ENCODE measurements around the gene GRID1.

Gene GRID1

DNA sequence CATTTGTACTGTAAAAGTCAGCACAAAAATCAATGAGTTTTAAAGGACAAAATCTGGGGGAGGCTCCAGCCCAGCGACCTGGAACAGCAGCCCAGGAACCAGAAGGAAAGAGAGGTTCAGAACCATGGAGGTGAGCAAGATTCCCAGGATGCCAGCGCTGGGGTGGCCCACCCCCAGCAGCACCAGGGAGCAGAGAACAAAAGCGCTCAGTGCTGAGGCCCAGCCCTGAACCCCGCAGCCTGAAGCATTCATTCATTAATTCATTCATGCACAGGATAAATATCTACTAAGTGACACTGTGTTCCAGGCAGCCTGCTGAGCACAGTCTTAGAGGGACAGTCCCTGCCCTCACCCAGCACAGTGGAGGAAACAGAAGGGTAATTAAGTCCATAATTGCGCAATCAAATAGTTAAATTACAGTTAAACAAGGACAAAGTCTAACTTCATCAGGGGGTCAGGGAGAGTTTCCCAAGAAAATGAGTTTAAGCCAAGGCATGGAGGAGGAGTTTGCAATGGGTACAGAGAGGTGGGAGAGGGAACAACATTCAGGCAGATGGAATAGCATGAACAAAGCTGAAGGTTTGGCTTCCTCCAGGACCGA lies 202.3 kb downstream of the GRID1 start:
- no peak for DNase-seq

DNA sequence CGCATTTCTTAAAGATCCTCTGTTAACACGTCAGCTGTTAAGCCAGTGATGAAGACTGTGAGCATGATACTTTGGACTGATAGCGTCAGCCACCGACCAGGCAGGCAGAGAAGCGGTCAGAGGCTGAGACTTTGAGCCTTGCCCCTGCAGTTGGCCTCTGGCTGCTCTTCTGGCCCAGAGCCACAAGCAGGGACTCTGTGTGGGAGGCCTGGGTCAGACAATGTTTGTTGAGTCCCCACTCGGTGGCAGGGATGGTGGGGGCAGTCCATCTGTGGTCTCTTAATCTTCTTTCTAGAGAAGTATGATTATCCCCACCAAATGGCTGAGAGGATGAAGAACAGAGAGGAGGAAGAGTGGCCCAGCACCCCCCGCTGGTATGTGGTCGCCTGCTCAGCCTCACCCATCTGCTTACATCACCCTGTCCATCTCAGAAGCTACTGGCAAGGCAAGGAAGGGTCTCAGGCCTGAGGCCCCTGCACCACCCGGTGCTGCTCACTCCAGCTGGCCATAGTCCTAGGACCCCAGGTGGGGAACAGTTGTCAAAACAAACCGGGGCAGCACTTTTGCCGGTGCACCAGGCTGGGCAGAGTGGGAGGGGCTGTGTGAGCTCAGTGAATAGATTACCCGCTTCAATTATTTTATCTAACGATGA lies 202.9 kb downstream of the GRID1 start:
- DNase-seq: no peak

DNA sequence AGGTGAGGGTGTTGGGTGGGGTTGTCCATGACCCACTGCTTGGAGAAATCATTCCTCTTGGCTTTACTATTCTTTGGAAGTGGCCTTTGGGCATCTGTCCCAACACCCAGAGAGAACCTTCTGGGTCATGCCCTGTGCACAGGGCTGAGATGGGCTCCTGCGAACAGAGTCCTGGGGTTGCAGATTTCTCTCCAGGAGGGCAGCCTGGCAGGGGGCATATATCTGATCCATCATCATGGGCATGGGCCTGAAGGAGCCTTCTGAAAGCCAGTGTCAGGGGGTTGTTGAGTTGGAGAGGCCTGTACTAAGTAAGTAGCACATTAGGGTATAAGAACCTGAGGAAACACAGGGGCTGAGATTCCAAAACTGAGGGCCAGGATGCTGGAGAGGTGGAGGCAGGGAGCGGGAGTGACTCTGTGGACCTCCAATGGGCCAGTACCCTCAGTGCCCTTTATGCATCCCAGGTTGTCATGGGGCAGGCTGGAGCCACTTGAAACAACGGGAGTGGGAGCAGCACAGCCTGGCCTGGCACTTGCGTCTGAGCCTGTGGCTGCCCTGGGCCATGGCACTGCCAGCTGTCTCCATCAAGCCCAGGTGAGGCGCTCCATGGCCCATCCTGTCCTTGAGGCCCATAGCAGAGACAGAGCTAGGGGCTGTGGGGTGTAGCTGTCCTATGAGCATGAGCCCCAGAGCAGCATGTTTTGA lies 203.7 kb downstream of the GRID1 start:
- DNase-seq: no peak

DNA sequence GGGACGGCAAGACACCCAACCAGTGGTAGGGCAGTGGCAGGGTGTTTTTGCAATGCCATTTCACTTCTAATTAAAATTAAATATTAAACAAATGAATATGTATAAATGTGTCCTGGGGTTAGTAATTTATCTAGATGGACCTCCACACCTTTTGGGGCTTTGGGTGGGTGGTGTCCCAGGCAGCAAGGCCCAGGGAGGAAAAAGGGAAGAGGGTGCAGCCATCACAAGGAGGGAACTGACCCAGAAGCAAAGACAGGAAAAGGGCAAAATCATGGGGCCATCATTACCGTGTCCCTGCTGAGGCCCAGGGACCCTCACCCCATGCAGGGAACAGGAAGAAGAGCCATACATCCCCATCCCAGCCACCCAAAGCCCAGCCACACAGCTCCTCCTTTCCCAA lies 204.6 kb downstream of the GRID1 start:
- DNase-seq: no peak

DNA sequence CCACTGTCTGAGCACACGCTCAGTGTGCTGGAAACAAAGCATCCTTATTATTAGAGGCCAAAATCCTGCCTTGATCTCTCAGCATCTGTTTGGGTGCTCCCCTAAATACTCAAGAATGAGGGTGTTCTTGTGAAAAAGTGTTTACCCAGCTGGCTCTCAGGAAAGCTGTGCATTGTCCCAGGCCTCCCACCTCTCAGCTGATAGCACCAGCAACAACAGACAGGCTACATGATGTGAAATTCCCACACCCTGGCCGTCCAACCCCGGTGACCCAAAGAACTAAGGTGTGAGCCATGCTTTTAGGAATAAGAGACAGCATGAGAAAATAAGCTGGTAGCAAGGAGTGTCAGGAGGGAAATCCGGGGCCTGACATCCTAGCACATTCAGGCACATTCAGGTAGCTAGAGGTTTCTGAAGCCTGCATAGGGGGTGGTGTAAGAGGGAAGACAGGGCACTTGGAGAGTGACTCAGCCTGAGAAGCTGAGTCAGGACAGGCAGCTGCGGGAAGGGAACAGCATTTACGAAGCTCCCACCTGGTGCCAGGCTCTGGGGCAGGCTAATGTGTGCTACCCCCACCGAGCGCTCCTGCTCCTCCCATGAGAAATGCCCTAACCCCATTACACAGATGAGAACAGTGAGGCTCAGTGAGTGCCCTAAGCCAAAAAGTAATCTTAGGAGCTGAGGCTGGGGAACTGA lies 205.6 kb downstream of the GRID1 start:
- no peak for DNase-seq

DNA sequence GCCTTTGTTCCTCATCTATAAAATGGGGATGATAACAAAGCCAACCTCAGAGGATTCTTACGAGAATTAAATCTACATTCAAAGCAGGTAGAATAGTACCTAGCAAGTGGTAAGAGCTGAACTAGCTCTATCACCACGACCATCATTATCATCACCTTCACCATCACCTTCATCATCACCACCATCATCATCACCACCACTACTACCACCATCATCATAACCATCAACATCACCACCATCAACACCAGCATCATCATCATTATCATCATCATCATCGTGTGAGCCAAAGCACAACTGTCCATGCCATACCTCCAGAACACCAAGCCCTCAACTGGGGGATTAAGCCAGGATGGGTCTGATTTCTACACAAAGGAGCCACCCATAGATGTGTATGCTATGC lies 206.8 kb downstream of the GRID1 start:
- DNase-seq: no peak

DNA sequence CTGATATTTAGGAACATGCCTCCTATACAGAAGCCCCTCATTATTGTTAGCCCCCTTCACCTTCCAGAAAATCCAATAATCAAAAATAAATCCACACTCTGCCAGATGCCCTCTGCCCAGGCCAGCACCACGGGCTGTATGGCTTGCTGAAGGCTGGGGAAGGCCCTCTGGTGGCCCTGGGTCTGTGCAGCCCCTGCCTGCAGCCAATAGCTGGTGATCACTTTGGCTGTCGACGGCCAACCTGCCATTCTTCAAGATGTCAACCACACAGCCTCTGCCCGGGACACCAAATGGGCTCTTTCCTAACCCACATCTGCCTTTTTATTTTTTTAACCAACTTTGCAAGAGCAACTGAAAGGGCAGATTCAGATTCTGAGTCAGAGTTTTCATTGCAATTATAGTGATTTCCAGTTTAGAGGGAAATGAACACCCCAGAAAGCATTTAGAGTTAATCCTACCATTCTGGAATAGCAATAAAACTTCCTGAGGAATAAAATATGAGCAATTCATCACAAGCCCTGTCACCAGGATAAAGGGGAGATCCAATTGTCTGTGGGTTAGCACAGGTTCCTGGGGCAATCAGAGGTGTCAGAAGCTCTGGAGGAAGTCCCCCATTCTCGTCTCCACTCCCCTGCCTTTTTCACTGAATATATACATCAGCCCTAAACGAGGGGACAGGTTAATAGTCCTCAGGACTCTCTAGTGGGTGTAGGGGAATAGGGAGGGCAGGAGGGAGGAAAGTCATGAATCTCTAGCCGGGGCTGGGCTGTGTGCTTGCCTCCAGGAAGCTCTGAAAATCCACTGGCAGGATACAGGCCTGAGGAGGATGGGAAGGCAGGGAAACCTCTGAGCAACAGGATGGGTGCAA lies 211.3 kb downstream of the GRID1 start:
- no peak for DNase-seq

DNA sequence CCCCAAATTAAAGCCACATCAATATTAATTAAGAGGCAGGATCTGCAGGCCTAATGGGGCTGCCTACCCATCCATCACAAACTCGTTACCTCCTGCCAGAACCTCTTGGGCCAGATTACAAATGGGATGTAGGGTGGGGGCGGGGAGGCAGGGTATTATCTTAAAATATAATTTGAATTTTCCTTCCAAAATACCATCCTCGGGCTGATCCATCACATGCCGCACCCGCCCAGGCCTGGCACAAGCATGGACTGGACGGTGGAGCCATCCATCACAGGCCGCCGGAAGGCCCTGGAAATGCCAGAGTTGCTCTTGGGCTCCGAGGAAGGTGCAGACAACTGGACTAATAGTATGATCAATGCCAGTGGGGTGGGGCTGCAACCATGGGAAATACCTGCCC lies 212.8 kb downstream of the GRID1 start:
- DNase-seq: no peak

DNA sequence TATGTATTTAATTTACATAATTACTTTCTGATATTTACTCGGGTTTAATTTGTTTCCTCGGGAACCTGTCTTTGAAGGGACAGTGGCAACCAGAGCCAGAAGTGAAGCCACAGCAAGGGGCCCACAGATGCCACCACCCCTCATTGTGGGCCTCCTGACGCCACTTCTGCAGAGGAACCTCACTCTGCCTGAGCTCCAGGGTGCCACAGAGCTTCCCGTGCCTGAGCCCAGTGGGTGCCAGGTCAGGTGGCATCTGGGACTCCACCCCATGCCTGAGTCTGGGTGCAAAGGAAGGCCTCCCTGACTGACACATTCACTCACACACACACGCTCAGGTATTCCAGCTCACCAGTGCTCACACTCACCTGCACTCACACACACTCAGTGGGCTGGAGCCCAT lies 213.7 kb downstream of the GRID1 start:
- DNase-seq: no peak

DNA sequence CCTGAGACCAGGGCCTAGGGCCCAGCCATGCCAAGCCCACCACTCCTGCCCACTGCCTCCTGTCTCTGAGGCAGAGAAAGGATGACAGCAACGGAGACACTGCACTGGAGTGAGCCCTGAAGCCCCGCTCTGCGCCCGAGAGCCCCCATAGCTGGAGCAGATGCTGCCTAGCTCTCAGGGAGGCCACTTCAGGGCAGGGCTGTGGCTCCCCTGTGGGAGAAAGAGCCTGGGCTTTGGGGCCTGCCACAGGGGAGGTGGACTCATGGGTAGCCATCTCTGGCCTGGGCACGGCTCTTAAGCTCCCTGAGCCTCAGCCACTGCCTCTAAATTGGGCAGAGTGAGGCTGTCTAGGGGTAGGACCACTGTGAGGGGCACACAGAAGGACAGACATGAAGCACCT lies 214.2 kb downstream of the GRID1 start:
- no peak for DNase-seq

DNA sequence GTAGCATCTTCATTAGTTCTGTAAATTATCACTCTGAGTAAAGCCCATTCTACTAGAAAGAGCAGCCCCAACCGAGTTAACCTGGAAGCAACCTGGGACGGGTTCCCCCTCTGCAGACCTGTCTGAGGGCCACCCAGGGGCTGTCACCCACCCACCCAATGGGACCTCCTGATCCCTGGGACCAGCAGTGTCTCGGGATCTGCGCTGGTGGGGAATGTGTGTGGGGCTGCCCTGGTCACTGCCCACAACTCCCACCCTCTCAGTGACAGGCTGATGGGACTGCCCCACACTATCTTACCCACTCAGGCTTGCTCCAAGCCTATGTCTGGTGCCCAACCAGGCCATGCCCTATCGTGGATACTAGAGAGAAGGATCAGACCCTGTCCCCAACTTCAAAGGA lies 215.0 kb downstream of the GRID1 start:
- no peak for DNase-seq

DNA sequence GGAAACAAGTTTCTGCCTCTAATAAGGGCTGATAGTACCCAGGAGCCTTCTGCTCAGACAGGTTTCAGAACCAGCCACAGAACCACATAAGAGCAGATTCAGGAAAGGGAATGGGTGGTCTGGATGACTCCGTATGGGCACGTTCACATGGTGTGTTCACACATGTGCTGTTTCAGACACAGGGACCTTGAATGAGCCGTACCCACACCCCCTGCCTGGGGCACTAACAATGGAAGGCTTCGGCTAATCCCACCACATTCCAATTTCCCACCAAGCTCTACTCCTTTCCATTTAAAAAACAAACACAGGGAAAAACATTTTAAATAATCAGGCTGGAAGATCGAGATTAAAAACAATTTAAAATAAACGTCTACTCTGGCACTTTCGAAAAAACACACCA lies 217.3 kb downstream of the GRID1 start:
- no peak for DNase-seq

DNA sequence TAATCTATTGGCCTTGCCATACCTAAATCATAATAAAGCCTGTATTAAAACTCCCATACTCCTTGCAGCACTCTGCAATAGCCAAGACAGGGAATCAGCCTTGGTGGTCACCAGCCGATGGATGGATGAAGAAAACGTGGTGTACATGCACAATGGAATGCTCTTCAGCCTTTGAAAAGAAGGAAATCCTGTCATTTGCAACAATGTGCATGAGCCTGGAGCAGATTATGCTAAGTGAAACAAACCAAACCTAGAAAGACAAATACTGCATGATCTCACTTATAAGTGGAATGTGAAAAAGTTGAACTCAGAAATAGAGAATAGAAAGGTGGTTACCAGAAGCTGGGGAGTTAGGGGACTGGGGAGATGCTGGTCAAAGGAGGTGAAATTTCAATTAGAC lies 218.5 kb downstream of the GRID1 start:
- DNase-seq: no peak

DNA sequence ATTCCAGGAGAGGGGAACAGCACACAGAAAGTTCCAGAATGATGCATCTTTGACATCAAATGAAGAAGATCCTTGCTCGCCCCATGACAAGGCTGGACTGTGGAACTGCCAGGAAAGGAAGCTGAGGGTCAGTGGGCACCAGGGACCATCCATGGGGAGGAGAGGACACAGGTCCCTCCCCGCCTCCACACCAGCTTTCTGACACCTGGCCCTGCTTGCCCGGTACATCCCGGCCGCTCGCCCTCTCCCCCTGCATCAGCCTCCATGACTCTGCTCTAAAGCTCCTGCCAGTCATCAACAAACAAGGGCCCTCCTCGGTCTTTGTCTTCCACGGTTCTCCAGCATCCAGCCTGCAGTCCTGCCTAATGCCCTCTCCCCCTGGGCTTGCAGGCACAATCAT lies 222.3 kb downstream of the GRID1 start:
- no peak for DNase-seq

DNA sequence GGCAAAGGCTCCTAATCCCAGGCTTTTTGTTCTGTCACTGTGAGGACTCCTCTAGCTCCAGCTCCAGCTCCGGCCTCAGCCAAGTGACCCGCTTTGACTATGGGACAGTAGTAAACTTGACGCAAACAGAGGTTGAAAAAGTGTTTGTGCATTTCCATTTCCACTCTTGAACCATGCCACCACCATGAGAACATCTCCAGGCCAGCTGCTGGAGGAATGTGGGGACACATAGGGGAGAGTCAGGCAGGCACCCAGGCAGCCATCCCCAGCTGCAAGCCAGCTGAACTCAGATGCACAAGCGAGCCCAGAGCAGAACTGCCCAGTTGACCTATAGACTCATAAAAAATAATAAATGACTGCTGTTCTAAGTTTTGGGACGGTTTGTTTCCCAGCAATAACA lies 224.7 kb downstream of the GRID1 start:
- no peak for DNase-seq

DNA sequence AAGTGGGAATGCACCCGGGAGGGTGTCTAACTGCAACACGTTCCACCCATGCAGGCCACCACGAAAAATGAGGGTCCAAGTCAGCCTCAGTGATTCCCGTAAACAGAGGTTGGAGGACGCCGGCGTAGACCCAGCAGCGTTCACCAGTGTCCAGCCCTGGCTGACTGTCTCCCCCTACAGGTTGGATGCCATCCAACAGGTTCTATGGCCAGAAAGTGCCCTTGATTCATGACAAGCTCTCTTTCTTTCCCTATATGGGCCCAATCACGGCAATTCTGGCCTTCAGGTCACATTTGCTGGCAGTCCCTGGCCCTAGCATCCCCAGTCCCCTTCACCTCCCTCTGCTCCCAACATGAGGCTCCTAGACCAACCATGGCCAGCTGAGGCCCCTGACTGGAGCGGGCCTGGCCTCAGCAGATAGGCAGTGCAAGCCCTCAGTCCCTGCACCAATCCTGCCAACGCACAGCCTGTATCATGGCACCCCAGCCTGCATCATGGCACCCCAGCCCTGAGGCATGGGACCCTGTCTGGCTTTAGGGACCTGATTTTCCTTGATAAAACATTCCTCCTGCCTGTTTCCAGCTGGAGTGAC lies 227.4 kb downstream of the GRID1 start:
- no peak for DNase-seq

DNA sequence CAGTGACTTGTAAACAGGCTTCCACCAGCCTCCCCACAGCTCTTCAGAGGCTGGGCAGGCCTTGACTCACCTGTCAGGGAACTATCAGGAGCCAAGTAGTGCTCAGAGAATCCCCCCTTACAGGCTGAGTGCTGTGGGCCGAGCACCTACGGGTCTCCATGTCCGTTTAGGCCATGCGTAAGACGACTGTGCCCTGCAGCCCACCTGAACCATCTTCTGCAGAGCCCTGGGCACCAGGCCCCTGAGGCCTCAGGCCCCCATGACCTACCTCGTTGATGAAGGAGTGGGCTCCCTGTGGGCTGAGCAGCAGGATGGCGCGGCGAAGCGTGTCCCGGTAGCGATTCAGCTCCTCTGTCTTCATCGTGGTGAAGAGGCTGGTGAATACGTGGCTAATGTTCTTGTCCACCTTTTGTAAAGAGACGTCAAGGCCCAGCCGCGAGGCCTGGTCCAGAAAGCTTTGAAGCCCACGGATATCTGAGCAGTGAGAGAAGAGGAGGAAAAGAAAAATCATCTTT lies 228.0 kb downstream of the GRID1 start:
- no peak for DNase-seq

DNA sequence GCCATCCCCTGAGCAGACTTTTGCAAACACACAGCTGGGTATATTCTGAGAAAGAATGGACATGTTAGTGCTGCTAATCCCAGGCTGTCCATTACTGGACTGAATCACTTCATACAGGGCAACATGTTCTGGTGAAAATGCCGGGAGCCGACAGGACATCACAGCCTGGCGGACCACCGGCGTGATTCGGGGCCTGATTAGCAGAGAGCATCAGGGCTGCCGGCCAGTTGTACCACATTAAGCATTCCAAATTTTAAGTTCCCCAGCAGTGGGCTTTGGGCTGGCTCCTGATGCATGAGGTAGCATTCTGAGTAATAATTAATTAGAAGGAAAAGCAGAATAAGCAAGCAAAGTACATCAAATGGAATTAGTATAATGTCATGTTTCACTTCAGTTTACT lies 229.0 kb downstream of the GRID1 start:
- DNase-seq: no peak

DNA sequence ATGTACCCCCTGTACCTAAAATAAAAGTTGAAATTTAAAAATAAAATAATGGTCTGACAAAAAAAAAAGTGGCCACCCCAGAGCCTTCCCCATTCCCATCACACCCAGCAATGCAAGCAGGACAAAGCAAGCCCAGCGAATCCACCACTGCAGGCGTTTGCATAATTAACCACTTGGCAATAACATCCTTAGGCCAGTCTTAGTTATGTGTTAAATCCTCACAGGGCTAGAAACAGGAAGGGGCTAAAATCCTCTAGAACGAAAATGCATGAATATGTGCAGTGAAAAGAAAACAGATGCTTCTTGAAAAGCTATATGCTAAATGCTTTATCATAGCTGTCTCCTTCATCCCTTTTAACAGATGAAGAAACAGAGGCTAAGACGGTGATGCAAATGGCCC lies 229.7 kb downstream of the GRID1 start:
- no peak for DNase-seq

DNA sequence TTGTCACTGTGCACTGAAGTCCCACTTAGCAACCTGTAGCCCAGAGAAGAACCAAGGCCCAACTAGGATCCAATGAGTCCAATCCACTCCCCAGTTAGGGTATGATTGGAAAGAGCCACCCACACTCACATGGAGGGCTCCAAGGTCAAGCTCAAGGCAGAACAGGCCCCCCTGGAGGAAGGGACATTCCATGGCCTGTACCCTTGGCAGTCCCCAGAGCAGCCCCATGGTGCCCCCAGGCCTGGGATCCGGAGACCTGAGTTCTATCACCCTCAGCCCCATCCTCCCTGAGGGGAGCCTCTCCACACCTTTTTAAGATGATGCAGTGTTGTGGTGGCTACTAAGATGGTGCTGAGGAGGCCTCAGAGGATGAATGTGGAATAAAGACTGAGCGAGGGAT lies 231.4 kb downstream of the GRID1 start:
- DNase-seq: no peak

DNA sequence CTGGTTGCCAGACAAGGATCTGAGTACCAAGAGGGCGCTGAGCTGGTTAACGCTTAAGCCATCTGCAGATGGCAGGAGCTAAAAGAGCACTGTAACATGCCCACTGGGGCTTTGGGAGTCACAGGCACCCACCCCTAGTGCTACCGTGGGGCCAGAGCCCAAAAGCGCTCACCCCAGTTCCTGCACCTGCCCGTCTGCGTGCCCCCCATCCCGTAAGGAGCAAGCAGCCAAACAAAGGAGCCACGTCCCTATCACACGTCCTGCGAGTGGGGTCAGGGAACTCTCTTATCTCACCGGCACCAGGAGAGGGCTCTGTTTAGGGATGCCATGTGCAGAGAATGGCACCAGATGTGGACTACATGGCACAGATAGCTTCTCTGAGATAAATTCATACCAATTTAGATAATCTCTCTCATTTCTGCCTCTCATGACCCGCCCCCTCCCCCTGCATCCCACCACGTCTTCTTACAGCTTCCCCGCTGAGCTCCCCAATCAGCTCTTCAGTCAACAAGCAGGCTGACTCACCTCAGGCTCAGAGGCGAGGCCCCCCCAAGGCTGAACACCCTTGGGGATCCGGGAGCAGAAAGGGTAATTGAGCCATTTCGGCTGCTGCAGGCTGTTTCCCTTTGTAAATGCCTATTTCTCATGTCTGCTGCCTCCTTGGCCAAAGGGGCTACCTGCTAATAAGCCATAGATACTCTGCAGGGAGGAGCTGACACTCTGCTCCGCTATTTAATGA lies 235.7 kb downstream of the GRID1 start:
- no peak for DNase-seq

DNA sequence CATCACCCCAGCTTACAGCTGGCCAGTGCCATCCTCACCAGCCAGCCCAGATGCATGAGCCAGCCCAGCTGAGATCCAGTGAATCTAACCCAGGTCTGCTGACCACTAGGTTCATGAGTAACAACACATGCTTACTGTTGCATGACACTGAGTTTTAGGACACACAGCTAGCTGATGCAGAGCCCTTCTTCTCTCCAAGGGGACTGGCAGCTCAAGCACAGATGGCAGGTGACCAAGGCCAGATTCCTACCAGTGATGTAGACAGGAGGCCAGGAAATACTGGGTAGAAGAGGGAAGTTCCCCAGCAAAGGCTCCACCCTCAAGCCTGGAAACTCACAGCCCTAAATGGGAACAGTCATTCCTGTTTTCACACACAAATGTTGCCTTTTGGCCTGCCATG lies 236.6 kb downstream of the GRID1 start:
- no peak for DNase-seq

Measured in effector CD4-positive, alpha-beta T cell (primary cell).